HG03354 (cell line): ENCODE results near the gene MYLK.

Source experiments
- ATAC-seq: cut with Tn5 transposase; IDR thresholded peaks from one replicate; pipeline ENCODE4 v1.9.1; 2021; ENCODE audit warnings: mild to moderate bottlenecking; ENCODE audit not compliant: unreplicated experiment, poor library complexity, severe bottlenecking

The MYLK gene

GRCh38 chr3:123642182-123642956 lies 241.8 kb downstream of the MYLK start:
- ATAC-seq: peak; percentile 97

GRCh38 chr3:123641505-123641904 lies 242.6 kb downstream of the MYLK start:
- ATAC-seq: no peak

GRCh38 chr3:123640740-123641462 lies 243.2 kb downstream of the MYLK start:
- ATAC-seq: no peak

- no peak for ATAC-seq
These were observed 243.8 kb downstream of the MYLK start for GRCh38 chr3:123640311-123640710.

GRCh38 chr3:123638936-123639689 lies 245.0 kb downstream of the MYLK start:
- no peak for ATAC-seq

- no peak for ATAC-seq
These were observed 246.3 kb downstream of the MYLK start for GRCh38 chr3:123637841-123638240.

- no peak for ATAC-seq
These were observed 247.0 kb downstream of the MYLK start for GRCh38 chr3:123637131-123637530.

- no peak for ATAC-seq
These were observed 247.7 kb downstream of the MYLK start for GRCh38 chr3:123636431-123636841.

- ATAC-seq: no peak
These were observed 248.4 kb downstream of the MYLK start for GRCh38 chr3:123635717-123636116.

- ATAC-seq: no peak
These were observed 248.9 kb downstream of the MYLK start for GRCh38 chr3:123635217-123635616.

- ATAC-seq: no peak
These were observed 249.7 kb downstream of the MYLK start for GRCh38 chr3:123634149-123635051.

GRCh38 chr3:123633530-123633929 lies 250.6 kb downstream of the MYLK start:
- ATAC-seq: no peak

- ATAC-seq: no peak
These were observed 251.9 kb downstream of the MYLK start for GRCh38 chr3:123632161-123632655.

- no peak for ATAC-seq
These were observed 254.4 kb downstream of the MYLK start for GRCh38 chr3:123629747-123630047.

GRCh38 chr3:123628996-123629746 lies 255.0 kb downstream of the MYLK start:
- ATAC-seq: no peak

GRCh38 chr3:123627673-123628670 lies 256.2 kb downstream of the MYLK start:
- ATAC-seq: no peak

- no peak for ATAC-seq
These were observed 257.3 kb downstream of the MYLK start for GRCh38 chr3:123626881-123627280.

- no peak for ATAC-seq
These were observed 259.8 kb downstream of the MYLK start for GRCh38 chr3:123624302-123624701.
